Measurements from ENCODE around the gene GTPBP2. TPM values are rescaled to one million over a fixed set of nuclear protein-coding genes. Genes with fewer than 3 reads are reported as not detected.

GTPBP2 gene
- total and polyA plus RNA-seq, 2 of the 13 experiments (the other 11 are each of a cell fraction or from before 2014, with no cell fraction given): 26.9 to 88.2 TPM

- no peak; the same call in 1 of the 2 replicates for TF ChIP-seq ZBTB7B (CRISPR knock-in tag; IDR thresholded peaks at IDR 0.05)
- no peak for TF ChIP-seq ZNF547 (CRISPR knock-in tag; IDR thresholded peaks at IDR 0.05)
- TF ChIP-seq ADNP (CRISPR knock-in tag; IDR thresholded peaks at IDR 0.05): no peak
- no peak for TF ChIP-seq PAF1 (CRISPR knock-in tag; IDR thresholded peaks at IDR 0.05)
- TF ChIP-seq ZNF326 (CRISPR knock-in tag; IDR thresholded peaks at IDR 0.05; ENCODE audit: borderline replicate concordance): no peak
- no peak for TF ChIP-seq ZNF737 (CRISPR knock-in tag; IDR thresholded peaks at IDR 0.05; ENCODE audit: borderline replicate concordance)
- TF ChIP-seq NR1H2 (CRISPR knock-in tag; IDR thresholded peaks at IDR 0.05; ENCODE audit: borderline replicate concordance, low read depth): no peak
- 0 out of 4 replicates have a peak, but pooled peaks of 1 of the 2 experiments have one; percentile 8 for TF ChIP-seq NR2F1 (CRISPR knock-in tag; IDR thresholded peaks at IDR 0.05)
- no peak for TF ChIP-seq ZNF33B (CRISPR knock-in tag; IDR thresholded peaks at IDR 0.05)
- peak; percentile 90 for TF ChIP-seq ATF1 (CRISPR knock-in tag; IDR thresholded peaks at IDR 0.05)
- peak; percentile 21 for TF ChIP-seq FOSL2 (CRISPR knock-in tag; IDR thresholded peaks at IDR 0.05)
- no peak for TF ChIP-seq BORCS8-MEF2B (CRISPR knock-in tag; IDR thresholded peaks at IDR 0.05)
- no peak for TF ChIP-seq RELA (CRISPR knock-in tag; IDR thresholded peaks at IDR 0.05)
- TF ChIP-seq POLR2AphosphoS5 (IDR thresholded peaks at IDR 0.05; ENCODE audit: low read depth, low read length): no peak; the same call in 1 of the 2 replicates
- TF ChIP-seq, protein P1, sequence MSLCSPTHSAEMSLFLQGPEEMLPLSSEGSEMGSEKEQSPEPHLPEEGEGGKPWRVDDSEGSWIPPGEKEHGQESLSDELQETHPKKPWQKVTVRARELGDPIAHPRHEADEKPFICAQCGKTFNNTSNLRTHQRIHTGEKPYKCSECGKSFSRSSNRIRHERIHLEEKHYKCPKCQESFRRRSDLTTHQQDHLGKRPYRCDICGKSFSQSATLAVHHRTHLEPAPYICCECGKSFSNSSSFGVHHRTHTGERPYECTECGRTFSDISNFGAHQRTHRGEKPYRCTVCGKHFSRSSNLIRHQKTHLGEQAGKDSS (CRISPR knock-in tag; IDR thresholded peaks at IDR 0.05; ENCODE audit: borderline replicate concordance, low read depth): no peak
- TF ChIP-seq TCF12 (IDR thresholded peaks at IDR 0.05): no peak
- no peak for TF ChIP-seq TCF12 (CRISPR knock-in tag; IDR thresholded peaks at IDR 0.05)
- TF ChIP-seq, protein P2, sequence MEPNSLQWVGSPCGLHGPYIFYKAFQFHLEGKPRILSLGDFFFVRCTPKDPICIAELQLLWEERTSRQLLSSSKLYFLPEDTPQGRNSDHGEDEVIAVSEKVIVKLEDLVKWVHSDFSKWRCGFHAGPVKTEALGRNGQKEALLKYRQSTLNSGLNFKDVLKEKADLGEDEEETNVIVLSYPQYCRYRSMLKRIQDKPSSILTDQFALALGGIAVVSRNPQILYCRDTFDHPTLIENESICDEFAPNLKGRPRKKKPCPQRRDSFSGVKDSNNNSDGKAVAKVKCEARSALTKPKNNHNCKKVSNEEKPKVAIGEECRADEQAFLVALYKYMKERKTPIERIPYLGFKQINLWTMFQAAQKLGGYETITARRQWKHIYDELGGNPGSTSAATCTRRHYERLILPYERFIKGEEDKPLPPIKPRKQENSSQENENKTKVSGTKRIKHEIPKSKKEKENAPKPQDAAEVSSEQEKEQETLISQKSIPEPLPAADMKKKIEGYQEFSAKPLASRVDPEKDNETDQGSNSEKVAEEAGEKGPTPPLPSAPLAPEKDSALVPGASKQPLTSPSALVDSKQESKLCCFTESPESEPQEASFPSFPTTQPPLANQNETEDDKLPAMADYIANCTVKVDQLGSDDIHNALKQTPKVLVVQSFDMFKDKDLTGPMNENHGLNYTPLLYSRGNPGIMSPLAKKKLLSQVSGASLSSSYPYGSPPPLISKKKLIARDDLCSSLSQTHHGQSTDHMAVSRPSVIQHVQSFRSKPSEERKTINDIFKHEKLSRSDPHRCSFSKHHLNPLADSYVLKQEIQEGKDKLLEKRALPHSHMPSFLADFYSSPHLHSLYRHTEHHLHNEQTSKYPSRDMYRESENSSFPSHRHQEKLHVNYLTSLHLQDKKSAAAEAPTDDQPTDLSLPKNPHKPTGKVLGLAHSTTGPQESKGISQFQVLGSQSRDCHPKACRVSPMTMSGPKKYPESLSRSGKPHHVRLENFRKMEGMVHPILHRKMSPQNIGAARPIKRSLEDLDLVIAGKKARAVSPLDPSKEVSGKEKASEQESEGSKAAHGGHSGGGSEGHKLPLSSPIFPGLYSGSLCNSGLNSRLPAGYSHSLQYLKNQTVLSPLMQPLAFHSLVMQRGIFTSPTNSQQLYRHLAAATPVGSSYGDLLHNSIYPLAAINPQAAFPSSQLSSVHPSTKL (CRISPR knock-in tag; IDR thresholded peaks at IDR 0.05): no peak
- no peak for TF ChIP-seq ZNF280D (CRISPR knock-in tag; IDR thresholded peaks at IDR 0.05)
Observed at GRCh38 chr6:43629104-43629504, at the start of gene GTPBP2 (continued).
